LNCaP clone FGC (cell line): ENCODE measurements around the gene SCYL1.

ENCODE experiments used
- DNase-seq: peaks from one replicate; pipeline ENCODE4 v3.0.0-alpha.2; 2011; ENCODE audit warnings: low read depth
- H3K4me3 ChIP-seq: 2 replicates; pipeline ENCODE4 v1.5.1; 2011; ENCODE audit warnings: mild to moderate bottlenecking, low read depth, low read length, control low read depth
- CTCF ChIP-seq: IDR thresholded peaks from 2 replicates; pipeline ENCODE4 v1.5.1; 2012; ENCODE audit warnings: mild to moderate bottlenecking; ENCODE audit not compliant: control insufficient read depth, insufficient read depth; ENCODE audit errors: extremely low read depth

SCYL1 gene

GRCh38 chr11:65553301-65554001 is 28.6 kb downstream of the SCYL1 start:
- H3K4me3 ChIP-seq = no peak overlapping the region
- TF ChIP-seq CTCF = no peak
- no peak for DNase-seq

- TF ChIP-seq CTCF = no peak
- no peak for DNase-seq
- H3K4me3 ChIP-seq = no peak overlapping the region
These were observed 29.4 kb downstream of the SCYL1 start for GRCh38 chr11:65554057-65554818.

- TF ChIP-seq CTCF = no peak
- no peak for DNase-seq
These were observed 30.1 kb downstream of the SCYL1 start for GRCh38 chr11:65554842-65555430.

DNA sequence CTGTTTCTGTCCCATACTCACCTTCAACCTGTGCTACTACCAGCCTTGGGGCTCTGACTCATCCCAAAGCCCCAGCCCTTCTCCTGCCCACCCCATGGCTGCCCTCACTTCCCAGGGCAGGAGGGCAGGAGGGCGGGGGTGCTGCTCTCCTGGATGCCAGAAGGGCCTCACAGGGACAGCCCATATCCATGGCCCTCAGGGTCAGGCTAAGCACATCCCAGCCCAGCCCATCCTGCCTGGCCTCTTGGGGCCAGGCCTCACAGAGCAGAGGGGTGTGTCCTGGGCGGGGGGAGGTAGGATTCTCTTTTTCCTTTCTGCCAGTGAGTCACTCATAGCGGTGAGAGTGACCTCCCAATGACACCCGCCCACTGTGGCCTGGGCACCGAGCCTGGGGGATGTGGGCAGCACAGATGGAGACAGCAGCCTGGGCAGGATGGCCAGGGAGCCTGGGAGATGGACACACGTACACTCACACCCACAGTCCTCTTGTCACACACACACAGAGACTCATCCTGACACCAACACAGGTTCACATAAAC is 30.9 kb downstream of the SCYL1 start:
- no peak overlapping the region for H3K4me3 ChIP-seq
- TF ChIP-seq CTCF = no peak
- DNase-seq = no peak

More at GRCh38 chr11:65554842-65555430, 30.1 kb downstream of the SCYL1 start:
- no peak overlapping the region for H3K4me3 ChIP-seq

DNA sequence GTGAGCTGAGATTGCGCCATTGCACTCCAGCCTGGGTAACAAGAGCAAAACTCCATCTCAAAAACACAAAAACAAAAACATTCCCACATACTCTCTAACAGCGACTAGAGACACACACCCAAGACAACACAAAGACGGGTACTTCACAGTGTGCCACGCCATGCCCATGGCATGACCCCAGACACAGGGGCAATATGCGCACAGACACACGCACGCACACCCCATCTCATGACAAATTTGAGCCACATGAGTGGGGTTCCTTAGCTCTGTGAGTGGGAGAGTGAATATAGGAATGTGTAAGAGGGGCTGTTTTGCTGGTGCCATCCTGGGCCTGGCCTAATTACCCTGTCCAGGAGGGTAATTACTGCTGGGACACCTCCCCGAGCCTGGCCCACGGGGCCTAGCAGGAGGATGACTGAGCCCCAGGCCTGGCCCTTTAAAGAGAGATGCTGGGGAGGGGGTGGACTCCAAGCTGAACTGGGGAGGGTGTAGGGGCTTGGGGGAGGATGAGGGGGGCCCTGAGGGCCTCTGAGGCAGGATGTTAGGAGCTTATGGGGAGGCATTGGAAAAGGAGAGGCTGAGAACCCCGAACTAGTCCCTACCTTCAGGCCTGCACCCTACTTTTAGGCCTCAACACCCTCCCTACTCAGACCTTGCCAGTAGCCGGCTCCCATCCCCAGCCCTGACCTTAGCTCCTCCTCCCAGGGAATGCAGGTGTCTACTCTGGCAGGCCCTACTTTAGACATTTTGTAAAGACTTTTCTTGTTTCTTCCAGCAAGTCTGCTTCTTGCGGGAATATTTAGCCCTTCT is 31.8 kb downstream of the SCYL1 start:
- no peak for DNase-seq
- H3K4me3 ChIP-seq = peak overlapping the region; percentile 49

More for the DNA sequence above, 31.8 kb downstream of the SCYL1 start:
- TF ChIP-seq CTCF = no peak
